HG03097 (cell line): Measurements from ENCODE around the gene GANAB.
A peak's percentile ranks its signal among the peaks of the same experiment; 100 is the strongest.
"Not testable (repeated sequence)": the region's sequence is repeated elsewhere in the genome, so short reads cannot be mapped to it uniquely, and the experiment has no call there.

Experiments
- ATAC-seq: cut with Tn5 transposase; IDR thresholded peaks from one replicate; pipeline ENCODE4 v1.9.1; 2021; ENCODE audit not compliant: unreplicated experiment, low FRiP score

Gene GANAB

DNA sequence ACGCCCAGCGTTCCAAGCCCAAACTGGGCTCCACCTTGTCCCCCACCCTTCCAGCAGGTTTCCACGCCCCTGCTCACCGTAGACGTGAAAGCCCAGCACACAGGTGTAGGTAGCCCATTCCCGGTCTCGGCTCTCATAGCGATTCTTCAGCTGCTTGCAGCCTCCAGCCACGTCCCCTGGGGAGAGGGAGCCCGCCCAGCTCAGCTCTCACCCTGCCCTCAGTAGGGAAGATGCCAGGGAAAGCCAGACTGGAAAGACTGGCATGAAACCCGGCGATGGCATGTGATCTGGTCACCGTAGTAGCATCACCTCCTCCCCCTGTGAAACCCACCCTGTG lies 43.4 kb downstream of the GANAB start:
- no peak for ATAC-seq

DNA sequence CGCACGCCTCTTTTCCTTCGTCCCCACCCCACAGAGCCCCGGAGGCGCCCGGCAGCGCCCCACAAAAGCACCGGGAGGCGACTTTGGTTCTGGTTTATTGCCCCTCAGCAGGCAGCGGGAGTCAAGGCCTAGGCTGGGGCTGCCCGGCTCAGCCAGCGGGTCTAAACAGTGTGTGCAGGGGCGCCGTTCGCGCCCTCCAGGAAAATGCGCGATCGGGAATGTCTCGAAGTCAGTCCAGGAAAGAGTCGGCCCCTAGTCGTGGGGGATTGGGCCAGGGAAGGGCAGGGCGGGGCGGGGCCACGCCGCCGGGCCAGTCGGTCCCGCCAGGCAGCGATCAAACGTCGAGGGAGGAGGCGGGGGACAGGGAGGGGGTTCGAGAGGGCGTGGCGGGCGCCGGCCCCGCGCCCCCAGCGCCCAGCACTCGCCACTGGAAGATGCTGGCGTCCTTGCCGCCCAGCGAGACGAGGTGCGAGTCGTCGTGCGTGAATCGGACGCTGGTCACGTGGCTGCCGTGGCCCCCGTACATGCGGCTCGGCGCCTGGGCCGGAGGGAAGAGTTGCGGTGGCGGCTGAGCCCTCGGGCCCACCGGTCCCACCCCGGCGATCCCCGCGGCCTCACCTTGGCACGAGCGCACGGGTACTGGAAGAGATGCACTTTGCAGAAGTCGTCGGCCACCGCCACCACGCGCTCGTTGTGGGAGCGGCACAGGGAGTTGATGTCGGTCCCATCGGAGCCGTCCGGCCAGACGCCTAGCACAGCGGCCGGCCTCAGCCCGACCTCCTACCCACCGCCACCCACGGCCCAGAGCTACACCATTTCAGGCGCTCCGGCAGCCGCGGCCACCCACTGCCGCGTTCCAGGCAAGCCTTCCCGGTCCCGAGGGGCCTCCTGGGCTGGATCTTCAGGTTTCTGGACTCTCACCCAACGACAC lies 44.0 kb downstream of the GANAB start:
- ATAC-seq = no peak

- peak; percentile 68 for ATAC-seq
These were observed 44.9 kb downstream of the GANAB start, which contains the start of gene MTA2 for GRCh38 chr11:62601372-62602140. TSS of gene MTA2 (minus strand) at chr11:62601865. CDS start at chr11:62601450, 415 bp downstream.

- peak; percentile 17 for ATAC-seq
These were observed 45.4 kb downstream of the GANAB start for GRCh38 chr11:62601122-62601371.

- ATAC-seq = no peak
These were observed 45.9 kb downstream of the GANAB start for GRCh38 chr11:62600367-62601121.

DNA sequence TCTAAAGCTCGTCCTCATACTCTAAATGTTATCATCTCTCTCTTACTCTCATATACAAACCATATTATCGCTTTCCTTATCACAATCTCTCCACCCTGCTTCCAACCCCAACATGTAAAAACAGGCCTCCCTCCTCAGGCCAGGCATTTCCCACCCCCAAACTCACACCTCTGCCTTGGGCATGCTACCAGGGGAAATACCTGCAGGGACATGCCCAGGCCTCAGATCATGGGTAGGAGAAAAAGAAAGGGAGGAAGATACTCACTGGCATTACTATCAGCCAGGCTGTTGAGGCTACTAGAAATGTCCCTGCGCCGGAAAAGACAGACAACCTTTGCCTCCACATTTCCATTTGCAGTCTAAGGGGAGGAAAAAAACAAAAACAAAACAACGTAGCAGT lies 46.5 kb downstream of the GANAB start:
- ATAC-seq = no peak

DNA sequence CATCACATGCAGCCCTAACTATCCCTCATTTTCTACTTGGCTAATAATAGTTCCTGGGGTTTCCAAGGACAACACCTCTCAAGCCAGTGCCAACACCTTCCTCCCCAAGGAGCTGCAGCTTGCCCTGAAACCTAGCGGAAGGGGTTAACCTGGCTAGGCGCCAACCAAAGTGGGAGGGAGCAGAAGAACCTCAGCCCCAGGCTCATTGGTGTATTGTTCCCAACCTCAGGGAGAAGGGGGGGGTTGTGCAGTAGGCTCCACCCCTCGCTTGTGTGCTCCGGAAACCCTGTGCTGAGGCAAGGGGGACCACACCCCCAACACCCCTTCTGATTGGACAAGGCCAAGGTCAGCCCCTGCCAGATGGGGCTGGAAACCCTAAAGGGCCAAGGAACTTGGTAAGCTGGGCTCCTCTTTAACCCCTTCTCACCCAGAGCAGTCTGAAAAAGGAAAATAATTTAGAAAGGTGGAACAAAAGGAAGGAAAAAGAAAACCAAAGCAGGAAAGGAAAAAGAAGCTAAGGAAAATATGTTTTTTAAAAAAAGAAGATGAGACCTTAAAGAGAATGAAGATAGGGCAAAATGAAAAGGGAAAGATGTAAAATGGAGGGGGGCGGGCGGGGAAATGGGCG lies 47.2 kb downstream of the GANAB start:
- ATAC-seq = peak; percentile 30

DNA sequence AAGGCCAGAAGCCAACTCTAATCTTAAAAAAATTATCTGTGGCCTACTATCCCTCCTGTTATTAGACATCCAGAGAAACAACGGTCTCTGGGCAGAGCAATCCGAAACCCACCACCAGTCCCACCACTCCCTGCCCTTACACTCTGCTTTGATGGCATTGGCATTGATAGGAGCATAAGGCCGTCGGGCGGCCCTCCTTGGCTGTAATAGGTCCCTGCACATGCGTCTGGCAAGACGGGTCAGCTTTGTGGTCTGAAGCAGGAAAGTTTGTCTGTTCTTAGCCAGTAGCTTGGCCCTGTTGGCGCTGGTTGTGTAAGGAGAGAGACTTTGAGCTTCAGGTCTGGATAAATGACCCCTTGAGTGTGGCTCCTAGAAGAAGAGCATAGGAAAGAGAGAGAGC lies 51.3 kb downstream of the GANAB start:
- ATAC-seq = no peak

DNA sequence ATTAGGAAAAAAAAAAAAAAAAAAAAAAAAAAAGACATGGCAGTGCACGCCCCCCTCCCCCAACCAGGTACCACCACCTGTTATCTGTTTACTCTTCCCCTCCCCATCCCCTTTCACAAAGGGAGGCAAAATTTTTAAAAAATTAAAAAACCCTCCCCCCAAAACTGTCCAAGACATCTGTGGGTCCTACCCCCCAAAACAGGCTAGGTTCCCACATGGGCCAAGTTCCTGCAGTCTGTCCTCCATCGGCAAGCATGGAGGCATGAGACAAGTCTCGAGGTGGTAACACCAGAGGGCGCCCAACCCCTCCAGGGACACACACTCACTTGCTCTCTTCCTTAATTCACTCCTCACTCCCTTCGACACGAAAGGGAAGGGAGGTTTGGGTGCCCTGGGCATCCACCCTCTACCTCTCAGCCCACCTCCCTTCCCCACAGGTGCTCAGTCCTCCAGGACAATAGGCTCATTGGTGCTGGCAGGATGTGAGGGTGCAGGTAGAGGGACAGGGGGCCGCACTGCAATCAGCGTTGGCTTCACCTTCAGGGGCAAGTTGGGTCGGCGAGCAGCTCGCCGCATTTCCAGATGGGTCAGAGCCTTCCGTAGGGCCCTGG lies 52.9 kb downstream of the GANAB start:
- no peak for ATAC-seq

DNA sequence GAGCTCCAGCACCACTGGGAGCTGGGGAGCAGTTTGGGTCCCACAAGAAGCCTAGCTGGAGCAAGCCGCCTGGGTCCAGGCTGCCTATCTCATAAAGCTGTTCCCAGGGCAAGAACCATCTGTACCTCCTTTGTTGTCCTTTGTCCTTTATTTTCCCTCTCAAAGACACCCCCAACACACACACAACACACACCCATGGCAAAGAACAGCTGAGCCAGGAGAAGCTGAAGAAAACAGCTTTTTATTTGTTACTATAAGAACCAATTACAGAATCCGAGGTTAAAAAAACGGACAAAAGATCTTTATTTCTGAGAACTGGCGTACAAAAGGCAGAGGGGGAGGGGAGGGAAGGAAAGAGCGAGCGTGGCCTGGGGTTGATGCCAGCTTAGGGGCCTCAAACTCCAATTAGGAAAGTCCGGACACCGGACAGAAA lies 53.4 kb downstream of the GANAB start:
- no peak for ATAC-seq

DNA sequence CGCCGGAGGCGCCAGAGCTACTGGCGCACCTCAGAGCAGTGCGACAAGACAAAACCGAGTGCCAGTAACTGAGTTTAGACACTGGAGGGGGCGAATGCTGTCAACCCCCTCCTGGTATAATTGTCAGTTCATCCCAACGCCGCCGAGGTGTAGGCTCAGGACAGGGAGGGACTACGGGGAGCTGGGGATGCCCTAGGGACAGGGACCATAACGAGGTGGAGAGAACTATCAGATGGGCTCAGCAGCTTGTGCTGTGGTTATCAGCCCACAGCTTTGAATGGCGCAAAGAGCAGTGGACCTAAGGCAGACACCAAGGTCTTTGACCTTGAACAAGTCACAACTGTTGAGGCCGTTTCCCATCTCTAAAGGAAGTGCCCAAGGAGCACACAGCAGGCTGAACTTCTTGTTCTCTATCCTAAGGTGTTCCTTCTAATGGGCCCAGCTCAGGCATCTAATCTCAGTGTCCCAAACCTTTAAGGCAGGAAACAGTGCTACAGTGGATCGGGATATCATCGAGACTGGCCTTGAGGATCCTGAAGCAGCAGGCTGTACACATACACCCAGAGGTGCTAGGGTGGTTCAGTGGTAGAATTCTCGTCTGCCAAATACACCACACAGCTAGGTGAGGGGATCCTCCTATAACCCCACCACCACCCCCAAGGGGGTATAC lies 54.1 kb downstream of the GANAB start:
- no peak for ATAC-seq

DNA sequence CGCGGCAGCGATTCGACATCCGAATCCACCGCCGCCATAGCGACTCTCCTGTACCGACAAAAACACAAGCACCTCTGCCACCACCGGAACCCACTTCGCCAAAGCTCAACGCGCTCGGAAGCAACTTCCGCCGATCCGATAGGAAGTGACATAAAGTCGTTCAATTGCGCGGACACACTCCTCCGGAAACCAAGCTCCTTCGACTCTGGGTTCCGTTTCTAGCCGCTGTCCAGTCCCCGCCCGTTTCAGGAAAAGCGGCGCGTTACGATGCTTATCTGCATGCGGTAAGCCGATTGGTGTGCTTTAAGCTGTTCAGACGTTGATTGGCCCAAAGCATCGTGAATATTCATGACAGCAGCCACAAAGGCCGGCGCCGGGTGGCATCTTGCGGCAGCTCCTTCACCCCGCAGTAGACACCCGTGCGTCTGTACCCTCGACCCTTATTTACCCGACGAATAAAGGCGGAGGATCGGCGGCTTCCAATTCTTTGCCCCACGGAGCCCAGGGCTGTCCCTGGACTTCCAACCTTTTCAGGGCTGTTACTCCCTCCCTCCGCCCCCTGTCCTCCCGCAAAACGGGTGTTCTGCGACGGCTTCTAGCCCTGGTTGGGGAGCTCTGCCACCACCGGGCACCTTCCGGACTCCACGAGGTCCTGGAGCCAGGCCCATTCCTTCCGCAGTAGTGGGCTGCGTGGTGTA lies 54.8 kb downstream of the GANAB start, which contains the start of gene TUT1:
TUT1 (minus strand) TSS at position 76 of the 698 bp plus-strand sequence; CDS start at position 38, 38 bp downstream.
- peak; percentile 80 for ATAC-seq

DNA sequence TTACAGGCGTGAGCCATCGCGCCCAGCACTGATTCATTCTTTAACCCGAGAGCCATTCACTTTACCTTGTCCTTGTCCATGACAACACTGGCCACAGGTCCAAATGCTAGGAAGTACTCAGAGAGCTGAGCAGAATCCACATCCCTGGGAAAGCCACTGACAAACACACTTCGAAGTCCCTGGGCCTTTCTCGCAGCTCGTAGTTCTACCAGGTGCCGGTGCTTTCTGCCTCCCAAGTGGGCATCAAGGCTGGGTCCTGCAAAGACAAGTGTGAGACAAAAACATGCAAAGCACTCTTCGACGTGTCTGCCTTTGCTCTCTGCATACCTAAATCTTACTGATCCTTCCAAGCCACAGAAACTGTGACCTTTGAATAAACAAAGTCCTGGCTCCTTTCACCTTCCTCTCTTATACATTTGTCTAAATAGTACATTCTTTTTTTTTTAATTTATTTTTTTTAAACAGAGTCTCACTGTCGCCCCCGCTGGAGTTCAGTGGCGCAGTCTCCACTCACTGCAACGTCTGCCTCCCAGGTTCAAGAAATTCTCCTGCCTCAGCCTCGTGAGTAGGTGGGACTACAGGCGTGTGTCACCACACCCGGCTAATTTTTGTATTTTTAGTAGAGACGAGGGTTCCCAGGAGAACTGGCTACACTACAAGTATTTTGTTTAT lies 57.3 kb downstream of the GANAB start:
- ATAC-seq = no peak

- ATAC-seq = not testable (repeated sequence)
These were observed 61.1 kb downstream of the GANAB start for GRCh38 chr11:62585356-62585755.

- ATAC-seq = not testable (repeated sequence)
These were observed 64.7 kb downstream of the GANAB start for GRCh38 chr11:62581735-62582134.

- no peak for ATAC-seq
These were observed 65.3 kb downstream of the GANAB start for GRCh38 chr11:62580959-62581715.

GRCh38 chr11:62579252-62579651 lies 67.2 kb downstream of the GANAB start:
- no peak for ATAC-seq

GRCh38 chr11:62578541-62578940 lies 67.9 kb downstream of the GANAB start:
- no peak for ATAC-seq
